Measurements from ENCODE around the gene TMEM170B.
"Not testable (repeated sequence)": the region's sequence is repeated elsewhere in the genome, so short reads cannot be mapped to it uniquely, and the experiment has no call there.

Gene TMEM170B

GRCh38 chr6:11528996-11529395, 8.6 kb upstream of the TMEM170B start:
- DNase-seq (ENCODE audit: low spot score) = no peak

- no peak for DNase-seq (ENCODE audit: low spot score)
Measured at GRCh38 chr6:11532097-11532496, 5.5 kb upstream of the TMEM170B start.

- DNase-seq (ENCODE audit: low spot score) = no peak
Measured at GRCh38 chr6:11534561-11534960, 3.0 kb upstream of the TMEM170B start.

- DNase-seq (ENCODE audit: low spot score) = no peak
Measured at GRCh38 chr6:11535801-11536230, 1.7 kb upstream of the TMEM170B start.

GRCh38 chr6:11536795-11537194, 754 bp upstream of the TMEM170B start:
- DNase-seq (ENCODE audit: low spot score) = peak; percentile 43

- peak; percentile 36 for DNase-seq (ENCODE audit: low spot score)
Measured at GRCh38 chr6:11538052-11538818, 686 bp downstream of the TMEM170B start.

GRCh38 chr6:11538819-11539468, 1.4 kb downstream of the TMEM170B start:
- DNase-seq (ENCODE audit: low spot score) = no peak

- DNase-seq (ENCODE audit: low spot score) = no peak
Measured at GRCh38 chr6:11542863-11543262, 5.3 kb downstream of the TMEM170B start.

GRCh38 chr6:11543919-11544518, 6.5 kb downstream of the TMEM170B start:
- DNase-seq (ENCODE audit: low spot score) = no peak

- not testable (repeated sequence) for DNase-seq (ENCODE audit: low spot score)
Measured at GRCh38 chr6:11547846-11548245, 10.3 kb downstream of the TMEM170B start.

GRCh38 chr6:11548578-11548977, 11.0 kb downstream of the TMEM170B start:
- DNase-seq (ENCODE audit: low spot score) = not testable (repeated sequence)

- DNase-seq (ENCODE audit: low spot score) = no peak
Measured at GRCh38 chr6:11551053-11551452, 13.5 kb downstream of the TMEM170B start.

GRCh38 chr6:11552442-11552841, 14.9 kb downstream of the TMEM170B start:
- no peak for DNase-seq (ENCODE audit: low spot score)

- no peak for DNase-seq (ENCODE audit: low spot score)
Measured at GRCh38 chr6:11553824-11554223, 16.3 kb downstream of the TMEM170B start.

- no peak for DNase-seq (ENCODE audit: low spot score)
Measured at GRCh38 chr6:11556309-11556708, 18.8 kb downstream of the TMEM170B start.

GRCh38 chr6:11563793-11564192, 26.2 kb downstream of the TMEM170B start:
- no peak for DNase-seq (ENCODE audit: low spot score)

- DNase-seq (ENCODE audit: low spot score) = no peak
Measured at GRCh38 chr6:11566609-11567008, 29.1 kb downstream of the TMEM170B start.

GRCh38 chr6:11571073-11571472, 33.5 kb downstream of the TMEM170B start:
- DNase-seq (ENCODE audit: low spot score) = no peak

GRCh38 chr6:11575408-11576033, 38.0 kb downstream of the TMEM170B start:
- peak; percentile 61 for DNase-seq (ENCODE audit: low spot score)

GRCh38 chr6:11580686-11581405, 43.3 kb downstream of the TMEM170B start:
- DNase-seq (ENCODE audit: low spot score) = no peak

- no peak for DNase-seq (ENCODE audit: low spot score)
Measured at GRCh38 chr6:11584244-11584643, 46.7 kb downstream of the TMEM170B start.

- DNase-seq (ENCODE audit: low spot score) = no peak
Measured at GRCh38 chr6:11585426-11586016, 48.0 kb downstream of the TMEM170B start.

Data from globus pallidus (tissue), 1 donor.